Right ventricle myocardium superior (tissue), 1 donor: ENCODE measurements around the gene SNX14. TPM values are rescaled to one million over a fixed set of nuclear protein-coding genes. Genes with fewer than 3 reads are reported as not detected.
A peak's percentile ranks its signal among the peaks of the same experiment; 100 is the strongest.
"Not testable (repeated sequence)": the region's sequence is repeated elsewhere in the genome, so short reads cannot be mapped to it uniquely, and the experiment has no call there.

Experiments
- ATAC-seq: fragments of 200-7000 bp; cut with Tn5 transposase; one replicate; pipeline ENCODE4 v1.9.1; 2020; ENCODE audit warnings: mild to moderate bottlenecking; ENCODE audit not compliant: poor library complexity
- DNase-seq: peaks from one replicate; pipeline ENCODE4 v3.0.0-alpha.2; 2020
- intact Hi-C: fragments of 100-400 bp; cut with DNase I; formaldehyde crosslinking; loops from one replicate; pipeline ENCODE4 v1.11.2; 2022
- total RNA-seq: library from RNA; stranded (reverse); fragmentation: NEBNext Ultra II Directional; extraction: Animal tissue kit (Norgen Biotek cat#: 25700); gene quantifications from one replicate; pipeline ENCODE4 v1.2.1, GENCODE V29; 2021
- donor health status: DM: no; HTN: yes; CAD: no; lungs with severe emphysema.

The SNX14 gene
- total RNA-seq, 1 donor from 2014 or later, result 27.6 TPM

DNA sequence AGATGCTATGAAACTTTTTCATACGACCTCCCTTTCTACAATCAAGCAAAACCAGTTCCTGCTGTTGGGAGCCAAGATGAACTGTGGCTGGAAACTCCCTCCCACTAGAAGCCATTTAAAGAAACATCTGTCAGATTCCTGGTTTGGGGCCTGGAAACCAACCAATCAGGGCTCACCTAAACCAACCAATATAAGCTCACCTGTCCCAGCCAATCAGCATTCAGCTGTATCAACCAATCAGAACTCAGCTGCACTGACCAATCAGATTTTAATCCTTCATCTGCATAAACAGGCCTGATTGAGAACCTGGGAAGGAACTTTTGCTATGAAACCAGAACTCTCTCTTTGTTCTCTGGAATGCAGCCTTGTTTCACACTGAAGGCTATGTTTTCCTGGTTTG lies 42.4 kb downstream of the SNX14 start:
- no peak for ATAC-seq
- intact Hi-C loops, result no loop called here
- DNase-seq, result no peak

GRCh38 chr6:85547719-85548118 lies 45.9 kb downstream of the SNX14 start:
- ATAC-seq (no peak), DNase-seq (no peak)
- intact Hi-C loops, result no loop called here

DNA sequence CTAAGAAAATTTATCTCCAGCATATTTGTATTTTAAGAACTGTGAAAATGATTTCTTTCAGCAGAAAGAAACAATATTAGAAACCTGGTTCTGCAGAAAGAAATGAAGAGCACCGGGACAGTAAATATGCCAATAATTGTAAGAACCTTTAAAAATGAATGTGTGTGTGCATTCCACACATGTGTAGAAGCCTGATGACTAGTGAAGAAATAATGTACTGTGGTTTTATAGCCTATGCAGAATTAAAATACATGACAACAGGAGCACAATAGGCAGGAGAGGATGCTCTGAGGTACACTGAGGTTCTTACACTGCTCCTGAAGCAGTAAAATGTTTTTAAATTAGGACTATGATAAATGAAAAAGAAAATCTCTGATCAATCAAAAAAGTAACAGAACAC lies 48.9 kb downstream of the SNX14 start:
- intact Hi-C loops, result no loop called here
- DNase-seq (no peak), ATAC-seq (no peak)

GRCh38 chr6:85537055-85537494 lies 56.6 kb downstream of the SNX14 start:
- DNase-seq (no peak), ATAC-seq (no peak)
- intact Hi-C loops, result no loop called here

DNA sequence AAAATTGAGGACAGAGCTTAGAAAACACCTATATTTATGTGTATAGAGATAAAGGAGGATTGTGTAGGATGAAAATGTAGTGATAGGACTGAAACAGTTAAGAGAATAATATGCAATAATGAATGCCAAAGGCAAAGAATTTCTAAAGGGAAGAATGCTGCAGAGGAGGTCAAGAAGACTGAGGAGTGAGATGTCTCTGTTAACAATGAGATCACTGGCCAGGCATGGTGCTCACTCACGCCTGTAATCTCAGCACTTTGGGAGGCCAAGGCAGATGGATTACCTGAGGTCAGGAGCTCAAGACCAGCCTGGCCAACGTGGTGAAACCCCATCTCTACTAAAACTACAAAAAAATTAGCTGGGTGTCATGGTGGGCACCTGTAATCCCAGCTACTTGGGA lies 69.4 kb downstream of the SNX14 start:
- DNase-seq, intact Hi-C loops, ATAC-seq: not testable (repeated sequence)

DNA sequence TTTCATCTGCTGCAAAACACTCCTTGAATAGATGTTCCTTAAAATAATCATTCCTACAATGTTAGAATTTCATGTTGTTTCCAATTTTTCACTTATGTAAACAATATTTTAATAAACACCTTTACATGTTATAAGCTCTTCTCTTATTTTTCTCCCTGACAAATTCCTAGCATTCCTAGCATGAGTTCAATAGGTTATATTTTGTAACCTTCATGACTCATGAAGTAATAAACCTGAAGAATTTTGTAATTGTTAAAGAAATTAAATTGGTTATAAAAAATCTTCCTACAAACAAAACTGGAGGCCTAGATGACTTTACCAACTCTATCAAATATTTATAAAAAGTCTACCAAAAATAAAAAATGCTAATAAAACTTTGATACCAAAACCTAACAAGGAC lies 77.5 kb downstream of the SNX14 start:
- intact Hi-C loops, result no loop called here
- DNase-seq (no peak), ATAC-seq (no peak)

DNA sequence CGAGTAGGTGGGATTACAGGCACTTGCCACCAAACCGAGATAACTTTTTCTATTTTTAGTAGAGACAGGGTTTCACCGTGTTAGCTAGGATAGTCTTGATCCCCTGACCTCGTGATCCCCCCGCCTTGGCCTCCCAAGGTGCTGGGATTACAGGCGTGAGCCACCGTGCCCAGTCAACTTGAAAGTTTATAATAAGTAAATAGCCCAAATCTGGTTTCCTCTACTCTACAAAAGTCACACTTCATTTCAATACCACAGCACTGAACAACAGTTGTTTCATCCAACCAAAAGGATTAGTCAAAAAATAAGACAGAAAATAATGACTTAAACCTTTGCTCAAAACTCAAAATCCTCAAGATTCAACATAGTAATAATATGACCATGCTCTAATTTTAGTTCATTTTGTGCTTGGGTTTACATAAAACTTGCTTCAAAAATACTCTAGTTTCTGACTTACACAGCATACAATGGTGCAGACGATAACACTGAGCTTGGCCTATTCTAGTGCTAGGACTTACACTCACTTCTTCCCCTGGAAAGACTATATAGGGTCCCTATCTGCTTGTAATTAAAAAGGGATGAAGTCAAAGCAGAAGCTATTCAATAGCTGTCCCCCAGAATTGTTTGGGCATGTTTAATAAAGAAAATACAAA lies 87.1 kb downstream of the SNX14 start:
- intact Hi-C loops, result no loop called here
- ATAC-seq, result no peak
- DNase-seq, result no peak

- intact Hi-C loops, result no loop called here
- no peak for ATAC-seq
Observed at GRCh38 chr6:85498596-85499258, 94.9 kb downstream of the SNX14 start.

DNA sequence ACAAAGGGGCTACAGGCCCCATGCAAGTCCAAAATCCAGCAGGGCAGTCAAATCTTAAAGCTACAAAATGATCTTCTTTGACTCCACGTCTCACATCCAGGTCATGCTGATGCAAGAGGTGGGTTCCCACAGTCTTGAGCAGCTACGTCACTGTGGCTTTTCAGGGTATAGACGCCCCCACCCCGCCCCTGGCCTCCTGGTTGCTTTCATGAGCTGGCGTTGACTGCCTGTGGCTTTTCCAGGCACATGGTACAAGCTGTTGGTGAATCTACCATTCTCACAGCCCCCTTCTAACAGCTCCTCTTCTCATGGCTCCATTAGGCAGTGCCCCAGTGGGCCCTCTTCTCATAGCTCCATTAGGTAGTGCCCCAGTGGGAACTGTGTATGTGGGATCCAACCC lies 96.8 kb downstream of the SNX14 start:
- DNase-seq, result no peak
- intact Hi-C loops, result no loop called here
- no peak for ATAC-seq

More at GRCh38 chr6:85498596-85499258, 94.9 kb downstream of the SNX14 start:
- DNase-seq, result no peak

DNA sequence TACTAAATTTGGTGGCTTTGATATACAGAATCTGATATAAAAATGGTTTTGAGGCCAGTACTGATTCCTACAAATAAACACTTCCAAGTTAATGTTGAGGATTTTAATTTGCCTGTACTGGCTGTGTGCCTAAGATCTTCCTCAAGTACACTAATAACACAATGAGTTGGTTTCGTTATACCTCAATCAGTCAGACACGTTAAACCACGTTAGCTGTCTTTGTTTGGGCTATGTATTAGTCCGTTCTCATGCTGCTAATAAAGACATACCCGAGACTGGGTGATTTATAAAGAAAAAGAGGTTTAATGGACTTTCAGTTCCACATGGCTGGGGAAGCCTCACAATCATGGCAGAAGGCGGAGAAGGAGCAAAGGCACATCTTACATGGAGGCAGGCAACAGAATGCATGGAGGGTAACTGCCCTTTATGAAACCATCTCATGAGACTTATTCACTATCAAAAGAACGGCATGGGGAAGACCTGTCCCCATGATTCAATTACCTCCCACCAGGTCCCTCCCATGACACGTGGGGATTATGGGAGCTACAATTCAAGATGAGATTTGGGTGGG lies 97.6 kb downstream of the SNX14 start:
- intact Hi-C loops, result no loop called here

GRCh38 chr6:85494547-85495536 lies 98.8 kb downstream of the SNX14 start:
- ATAC-seq (no peak), DNase-seq (no peak)
- intact Hi-C loops, result no loop called here

More for the DNA sequence above, 97.6 kb downstream of the SNX14 start:
- ATAC-seq (no peak), DNase-seq (no peak)

DNA sequence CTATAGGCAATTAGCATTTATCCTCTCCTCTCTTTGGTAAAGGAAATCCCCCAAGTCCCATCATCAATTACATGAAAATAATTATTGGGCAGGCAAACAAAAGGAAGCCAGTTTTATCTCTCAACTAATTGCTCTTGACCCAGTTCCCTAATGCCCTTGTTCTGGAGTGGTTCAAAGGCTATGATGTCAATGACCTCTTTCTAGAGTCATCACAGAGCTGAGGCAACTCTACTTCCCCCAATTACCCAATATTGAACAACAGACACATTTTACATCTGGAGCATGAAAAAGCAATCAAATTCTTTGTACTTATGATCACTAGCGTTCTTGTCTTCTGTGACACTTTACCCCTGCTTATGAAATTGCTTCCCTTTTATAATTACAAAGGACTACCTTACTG lies 100.3 kb downstream of the SNX14 start:
- intact Hi-C loops, result no loop called here
- DNase-seq (no peak), ATAC-seq (no peak)

DNA sequence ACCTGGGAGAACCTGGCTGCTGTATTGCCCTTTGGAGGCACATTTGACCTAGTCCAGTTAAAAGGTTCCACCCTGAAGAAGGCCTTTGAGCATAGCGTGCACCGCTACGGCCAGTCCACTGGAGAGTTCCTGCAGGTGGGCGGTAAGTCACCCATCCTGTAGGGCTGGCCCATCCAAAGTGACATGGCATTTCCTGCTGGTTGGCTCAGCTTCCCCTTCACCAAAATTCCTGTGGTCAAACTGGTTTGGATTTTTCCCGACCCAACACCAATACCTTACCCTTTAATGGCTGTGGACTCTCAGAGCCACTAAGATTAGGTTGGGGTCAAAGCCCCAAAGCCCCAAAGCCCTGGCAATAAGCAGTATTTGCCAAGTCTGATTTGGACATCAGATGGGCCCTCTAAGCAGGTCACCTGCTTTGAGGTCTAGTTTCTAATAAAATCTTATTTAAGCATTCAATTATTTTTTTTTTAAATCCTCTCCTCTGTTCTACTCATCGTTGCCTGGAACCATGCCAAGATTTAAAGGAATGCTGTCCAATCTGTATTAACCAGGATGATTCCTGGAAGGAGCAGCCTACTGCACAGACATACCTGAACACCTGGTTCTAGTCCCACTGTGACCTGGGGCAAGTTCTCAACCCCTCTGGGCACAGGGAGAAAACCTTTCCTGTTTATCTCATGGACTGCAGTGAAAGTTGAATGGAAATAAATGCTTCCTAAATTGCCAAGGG lies 103.0 kb downstream of the SNX14 start:
- intact Hi-C loops, result no loop called here
- ATAC-seq (no peak), DNase-seq (no peak)

GRCh38 chr6:85484948-85485347 lies 108.7 kb downstream of the SNX14 start:
- intact Hi-C loops, result no loop called here
- DNase-seq (no peak), ATAC-seq (no peak)

GRCh38 chr6:85483846-85484245 lies 109.8 kb downstream of the SNX14 start:
- intact Hi-C loops, result loop anchor here (2.0 kb wide), 1 partner anchor 129 kb away; no protein-coding TSS in a partner anchor
- no peak for ATAC-seq
- no peak for DNase-seq

DNA sequence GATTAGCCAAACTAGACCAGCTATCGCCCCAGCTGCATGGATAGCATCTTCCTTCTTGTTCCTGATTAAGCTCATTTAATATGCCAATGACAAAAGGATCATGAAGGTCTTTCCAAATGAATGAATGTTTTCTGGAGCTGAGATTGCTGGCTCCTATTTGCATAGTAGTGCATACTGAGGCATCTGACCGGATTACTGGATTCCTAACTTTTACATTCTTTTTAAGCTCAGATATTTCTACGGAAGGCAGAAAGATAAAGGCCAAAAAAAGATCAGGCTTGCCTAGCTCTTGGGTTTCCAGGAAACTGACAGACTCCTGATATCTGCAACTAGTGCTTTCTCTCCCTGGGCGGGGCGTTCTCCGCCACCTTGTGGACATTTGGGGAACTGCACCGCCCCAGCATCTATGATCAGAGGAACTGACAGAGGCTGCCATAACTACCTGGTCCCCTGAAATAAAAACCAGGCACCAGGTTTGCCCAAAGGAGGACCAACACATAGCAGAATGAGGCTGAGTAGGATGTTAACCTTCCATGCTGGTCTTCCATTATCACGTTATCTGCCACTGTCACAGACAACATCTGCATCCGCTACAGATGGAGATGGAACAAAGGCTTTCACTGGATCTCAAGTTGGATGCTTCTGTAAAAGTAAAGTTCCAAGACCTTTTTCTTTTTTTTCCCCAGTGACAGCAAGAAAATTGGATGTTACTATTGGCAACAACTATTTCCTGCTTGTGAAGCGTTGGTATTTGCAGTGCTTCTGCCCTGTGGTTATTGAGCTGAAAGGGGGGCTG lies 110.6 kb downstream of the SNX14 start:
- ATAC-seq (peak; percentile 96), DNase-seq (peak; percentile 88)
- intact Hi-C loops, result loop anchor here (2.0 kb wide), 1 partner anchor 128 kb away; no protein-coding TSS in a partner anchor

GRCh38 chr6:85482206-85482904 lies 111.3 kb downstream of the SNX14 start:
- DNase-seq (no peak), ATAC-seq (peak; percentile 65)
- intact Hi-C loops, result loop anchor here (2.0 kb wide), 1 partner anchor 128 kb away; no protein-coding TSS in a partner anchor
